T-helper 17 cell (primary cell): ENCODE measurements around the gene DDX59. TPM values are rescaled to one million over a fixed set of nuclear protein-coding genes. Genes with fewer than 3 reads are reported as not detected.
A peak's percentile ranks its signal among the peaks of the same experiment; 100 is the strongest.

ENCODE experiments used
- ATAC-seq: fragments of 150-1000 bp; cut with Tn5 transposase; 2 replicates; pipeline ENCODE4 v1.10.0; 2021; ENCODE audit warnings: mild to moderate bottlenecking, moderate library complexity
- DNase-seq, 3 donors: peaks; one replicate each; pipeline versions ENCODE4 v3.0.0 to v3.0.0-alpha.2; 2020 to 2021
- H3K9me3 ChIP-seq: one replicate; pipeline ENCODE4 v1.7.0; 2013; ENCODE audit warnings: low read length, mild to moderate bottlenecking; ENCODE audit not compliant: control insufficient read depth, poor library complexity, severe bottlenecking
- H3K27ac Mint-ChIP-seq: one replicate; pipeline ENCODE4 v1.8.0; 2022; ENCODE audit warnings: mild to moderate bottlenecking, moderate library complexity, mixed read lengths
- H3K27me3 Mint-ChIP-seq: one replicate; pipeline ENCODE4 v1.8.0; 2022; ENCODE audit warnings: mixed read lengths
- H3K36me3 Mint-ChIP-seq: one replicate; pipeline ENCODE4 v1.8.0; 2022; ENCODE audit warnings: low read depth, mixed read lengths
- H3K4me1 Mint-ChIP-seq: one replicate; pipeline ENCODE4 v1.8.0; 2022; ENCODE audit warnings: mild to moderate bottlenecking, mixed read lengths
- H3K4me3 Mint-ChIP-seq: one replicate; pipeline ENCODE4 v1.8.0; 2022; ENCODE audit warnings: mild to moderate bottlenecking, moderate library complexity, mixed read lengths
- total RNA-seq, 4 donors: library from RNA in 2 of 4; stranded (reverse) in 2 of 4; gene quantifications; one replicate each; pipeline ENCODE4 v1.2.3 and lab custom pipeline; 2022 to 2026

Gene DDX59
- total RNA-seq, 2 donors from 2014 or later, result 24.0 to 29.4 TPM

GRCh38 chr1:200684015-200684414, 14.3 kb upstream of the DDX59 start:
- H3K4me3 Mint-ChIP-seq, result no peak overlapping the region
- no peaks in the 10 kb centered on the region for H3K36me3 Mint-ChIP-seq
- ATAC-seq (no peak), DNase-seq (no peak)
- H3K27me3 Mint-ChIP-seq, result peaks cover 16% of the 10 kb centered on the region
- H3K9me3 ChIP-seq, result no peaks in the 10 kb centered on the region
- no peak overlapping the region for H3K27ac Mint-ChIP-seq
- no peaks in the 10 kb centered on the region for H3K4me1 Mint-ChIP-seq

GRCh38 chr1:200683298-200683697, 13.6 kb upstream of the DDX59 start:
- Mint-ChIP-seq H3K4me3 (no peak overlapping the region), H3K36me3 (no peaks in the 10 kb centered on the region), H3K27ac (no peak overlapping the region), H3K27me3 (peaks cover 13% of the 10 kb centered on the region), H3K4me1 (no peaks in the 10 kb centered on the region)
- no peak for ATAC-seq
- H3K9me3 ChIP-seq, result no peaks in the 10 kb centered on the region
- DNase-seq, result no peak

GRCh38 chr1:200681231-200681630, 11.5 kb upstream of the DDX59 start:
- Mint-ChIP-seq H3K27ac (no peak overlapping the region), H3K36me3 (peaks cover 2% of the 10 kb centered on the region), H3K27me3 (no peaks in the 10 kb centered on the region), H3K4me3 (no peak overlapping the region), H3K4me1 (no peaks in the 10 kb centered on the region)
- DNase-seq, result no peak
- H3K9me3 ChIP-seq, result no peaks in the 10 kb centered on the region
- ATAC-seq, result no peak

- no peak for DNase-seq
- H3K27ac Mint-ChIP-seq, result no peak overlapping the region
- no peak for ATAC-seq
- no peak overlapping the region for H3K4me3 Mint-ChIP-seq
- no peaks in the 10 kb centered on the region for H3K9me3 ChIP-seq
- no peaks in the 10 kb centered on the region for H3K4me1 Mint-ChIP-seq
- H3K36me3 Mint-ChIP-seq, result peaks cover 2% of the 10 kb centered on the region
- H3K27me3 Mint-ChIP-seq, result peaks cover 9% of the 10 kb centered on the region
Observed at GRCh38 chr1:200676829-200677228, 7.1 kb upstream of the DDX59 start.

- ATAC-seq (no peak), DNase-seq (no peak)
Observed at GRCh38 chr1:200675588-200675852, 5.8 kb upstream of the DDX59 start.

GRCh38 chr1:200674838-200675587, 5.3 kb upstream of the DDX59 start:
- ATAC-seq (no peak), DNase-seq (no peak)
- Mint-ChIP-seq H3K4me3 (no peak overlapping the region), H3K36me3 (peaks cover 2% of the 10 kb centered on the region), H3K4me1 (peaks cover 7% of the 10 kb centered on the region), H3K27ac (no peak overlapping the region), H3K27me3 (peaks cover 9% of the 10 kb centered on the region)
- H3K9me3 ChIP-seq, result no peaks in the 10 kb centered on the region

More at GRCh38 chr1:200675588-200675852, 5.8 kb upstream of the DDX59 start:
- no peak overlapping the region for H3K4me3 Mint-ChIP-seq
- H3K27ac Mint-ChIP-seq, result no peak overlapping the region
- no peaks in the 10 kb centered on the region for H3K9me3 ChIP-seq
- peaks cover 2% of the 10 kb centered on the region for H3K36me3 Mint-ChIP-seq
- peaks cover 6% of the 10 kb centered on the region for H3K4me1 Mint-ChIP-seq
- peaks cover 9% of the 10 kb centered on the region for H3K27me3 Mint-ChIP-seq

- Mint-ChIP-seq H3K4me1 (peaks cover 8% of the 10 kb centered on the region), H3K27me3 (peaks cover 9% of the 10 kb centered on the region), H3K27ac (no peak overlapping the region), H3K4me3 (no peak overlapping the region), H3K36me3 (peaks cover 2% of the 10 kb centered on the region)
- DNase-seq, result no peak
- H3K9me3 ChIP-seq, result no peaks in the 10 kb centered on the region
- no peak for ATAC-seq
Observed at GRCh38 chr1:200673952-200674823, 4.5 kb upstream of the DDX59 start.

GRCh38 chr1:200671235-200671786, 1.6 kb upstream of the DDX59 start:
- H3K27me3 Mint-ChIP-seq, result peaks cover 9% of the 10 kb centered on the region
- no peak for ATAC-seq
- H3K4me1 Mint-ChIP-seq, result peaks cover 19% of the 10 kb centered on the region
- no peaks in the 10 kb centered on the region for H3K36me3 Mint-ChIP-seq
- no peak for DNase-seq
- H3K27ac Mint-ChIP-seq, result peak overlapping the region; percentile 87
- no peaks in the 10 kb centered on the region for H3K9me3 ChIP-seq
- no peak overlapping the region for H3K4me3 Mint-ChIP-seq

GRCh38 chr1:200670242-200671118, 773 bp upstream of the DDX59 start:
- DNase-seq (no peak), ATAC-seq (peak; percentile 2)
- H3K4me3 Mint-ChIP-seq, result peak overlapping the region; percentile 98
- H3K27ac Mint-ChIP-seq, result peak overlapping the region; percentile 87
- H3K27me3 Mint-ChIP-seq, result peaks cover 8% of the 10 kb centered on the region
- H3K4me1 Mint-ChIP-seq, result peaks cover 23% of the 10 kb centered on the region
- H3K9me3 ChIP-seq, result no peaks in the 10 kb centered on the region
- no peaks in the 10 kb centered on the region for H3K36me3 Mint-ChIP-seq

GRCh38 chr1:200668514-200669313, 993 bp downstream of the DDX59 start:
- H3K27ac Mint-ChIP-seq, result peak overlapping the region; percentile 87
- ATAC-seq, result no peak
- no peak for DNase-seq
- H3K27me3 Mint-ChIP-seq, result no peaks in the 10 kb centered on the region
- peaks cover 33% of the 10 kb centered on the region for H3K4me1 Mint-ChIP-seq
- peak overlapping the region; percentile 98 for H3K4me3 Mint-ChIP-seq
- H3K9me3 ChIP-seq, result no peaks in the 10 kb centered on the region
- H3K36me3 Mint-ChIP-seq, result peaks cover 6% of the 10 kb centered on the region

GRCh38 chr1:200666309-200666708, 3.4 kb downstream of the DDX59 start:
- DNase-seq (no peak), ATAC-seq (no peak)
- peaks cover 42% of the 10 kb centered on the region for H3K4me1 Mint-ChIP-seq
- H3K4me3 Mint-ChIP-seq, result no peak overlapping the region
- peaks cover 9% of the 10 kb centered on the region for H3K36me3 Mint-ChIP-seq
- no peaks in the 10 kb centered on the region for H3K27me3 Mint-ChIP-seq
- H3K9me3 ChIP-seq, result no peaks in the 10 kb centered on the region
- H3K27ac Mint-ChIP-seq, result peak overlapping the region; percentile 43

GRCh38 chr1:200665861-200666260, 3.8 kb downstream of the DDX59 start:
- no peaks in the 10 kb centered on the region for H3K27me3 Mint-ChIP-seq
- H3K36me3 Mint-ChIP-seq, result peaks cover 10% of the 10 kb centered on the region
- no peak for DNase-seq
- H3K4me1 Mint-ChIP-seq, result peaks cover 44% of the 10 kb centered on the region
- H3K4me3 Mint-ChIP-seq, result no peak overlapping the region
- no peak for ATAC-seq
- no peaks in the 10 kb centered on the region for H3K9me3 ChIP-seq
- peak overlapping the region; percentile 43 for H3K27ac Mint-ChIP-seq
